GM11168 (cell line): Measurements from ENCODE around the gene PRPF40A.

Experiments used
- in situ Hi-C: fragments of 300-500 bp; cut with MboI; formaldehyde crosslinking; loops from one replicate; pipeline ENCODE4 v1.12.0; 2022; ENCODE audit warnings: low sequenced_read_pairs; ENCODE audit not compliant: unreplicated experiment

PRPF40A gene

DNA sequence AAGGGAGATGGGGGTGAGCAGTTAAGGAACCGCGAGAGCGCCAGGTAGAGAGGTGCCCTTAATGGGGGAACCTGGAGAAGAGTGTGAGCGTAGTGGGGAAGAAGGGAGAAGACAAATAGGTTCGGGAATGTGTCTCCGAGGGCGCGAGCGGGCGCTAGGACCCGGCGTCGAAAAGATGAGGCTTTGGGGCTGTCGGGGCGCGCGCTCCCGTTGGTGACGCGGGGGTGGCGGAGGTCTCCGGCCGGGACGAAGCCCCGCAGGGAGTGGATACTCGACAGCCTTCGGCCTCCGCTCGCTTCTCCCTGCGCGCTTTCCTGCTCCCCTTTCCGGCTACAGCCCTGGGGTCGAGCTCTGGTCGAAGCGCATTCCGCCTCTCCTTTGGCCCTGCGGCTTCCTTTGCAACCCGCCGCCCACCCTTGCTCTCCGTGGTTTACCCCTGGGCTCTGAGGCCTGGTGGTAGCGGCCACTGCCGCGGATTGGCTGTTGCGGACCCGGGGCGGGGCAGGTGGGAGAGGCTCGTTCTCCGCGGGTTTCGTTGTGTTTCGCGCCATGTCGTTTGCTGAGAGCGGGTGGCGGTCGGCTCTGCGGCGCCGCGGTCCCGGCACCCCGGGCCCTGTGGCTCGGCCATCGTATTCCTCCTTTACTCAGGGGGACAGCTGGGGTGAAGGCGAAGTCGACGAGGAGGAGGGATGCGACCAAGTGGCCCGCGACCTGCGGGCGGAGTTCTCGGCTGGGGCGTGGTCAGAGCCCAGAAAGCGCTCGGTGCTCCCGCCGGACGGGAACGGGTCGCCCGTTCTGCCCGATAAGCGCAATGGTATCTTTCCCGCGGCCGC is 1.0 kb upstream of the PRPF40A start, which contains the start of gene ARL6IP6:
ARL6IP6 (plus strand) TSS at position 545 of the 833 bp plus-strand sequence; CDS start at position 550, 5 bp downstream.
- in situ Hi-C loops = no loop called here

DNA sequence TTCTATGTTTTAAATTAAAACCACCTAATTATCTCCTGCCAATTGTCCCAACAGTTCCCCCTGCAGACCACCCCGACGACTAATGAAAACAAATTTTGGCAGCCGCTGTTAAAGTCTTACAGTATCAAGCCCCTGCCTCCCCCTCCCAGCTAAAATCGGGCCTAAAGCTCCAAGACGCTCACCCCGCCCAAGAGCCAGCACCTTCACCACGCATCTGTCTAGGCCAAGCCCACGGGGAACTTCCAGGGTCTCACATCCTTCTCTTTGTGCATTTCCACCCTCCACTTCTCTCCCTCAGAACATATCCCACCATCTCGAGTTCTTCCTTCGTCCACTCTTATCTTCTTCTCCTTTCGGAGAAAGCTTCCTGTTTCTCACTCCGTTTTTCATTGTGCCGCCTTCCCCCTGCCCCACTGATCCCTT is 445 bp downstream of the PRPF40A start:
- in situ Hi-C loops = no loop called here

GRCh38 chr2:152715854-152716428 is 1.3 kb downstream of the PRPF40A start:
- in situ Hi-C loops = no loop called here

GRCh38 chr2:152715112-152715511 is 2.1 kb downstream of the PRPF40A start:
- in situ Hi-C loops = no loop called here

GRCh38 chr2:152710713-152711112 is 6.5 kb downstream of the PRPF40A start:
- in situ Hi-C loops = no loop called here

DNA sequence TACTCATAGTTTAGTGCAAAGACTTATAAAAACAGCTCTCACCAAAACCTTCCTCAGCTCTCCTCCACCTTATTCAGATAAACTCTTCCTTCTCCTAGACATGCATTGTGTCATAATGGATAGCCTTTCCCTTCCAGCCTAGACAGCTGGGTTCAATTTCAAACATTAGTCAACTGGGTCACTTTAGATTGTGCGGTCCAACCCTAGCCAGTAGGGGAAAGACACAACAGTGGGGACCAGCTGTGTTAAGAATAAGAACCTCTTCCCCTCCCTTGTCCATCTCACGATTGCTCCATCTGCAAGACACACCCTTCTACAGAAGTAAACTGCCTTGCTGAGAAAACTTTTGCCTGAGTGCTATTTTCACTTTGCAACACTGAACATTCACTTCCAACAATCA is 8.5 kb downstream of the PRPF40A start:
- in situ Hi-C loops = no loop called here

- in situ Hi-C loops = no loop called here
Measured at GRCh38 chr2:152706477-152707021, 10.7 kb downstream of the PRPF40A start.

- in situ Hi-C loops = no loop called here
Measured at GRCh38 chr2:152701198-152701597, 16.1 kb downstream of the PRPF40A start.

- in situ Hi-C loops = no loop called here
Measured at GRCh38 chr2:152696476-152696875, 20.8 kb downstream of the PRPF40A start.

DNA sequence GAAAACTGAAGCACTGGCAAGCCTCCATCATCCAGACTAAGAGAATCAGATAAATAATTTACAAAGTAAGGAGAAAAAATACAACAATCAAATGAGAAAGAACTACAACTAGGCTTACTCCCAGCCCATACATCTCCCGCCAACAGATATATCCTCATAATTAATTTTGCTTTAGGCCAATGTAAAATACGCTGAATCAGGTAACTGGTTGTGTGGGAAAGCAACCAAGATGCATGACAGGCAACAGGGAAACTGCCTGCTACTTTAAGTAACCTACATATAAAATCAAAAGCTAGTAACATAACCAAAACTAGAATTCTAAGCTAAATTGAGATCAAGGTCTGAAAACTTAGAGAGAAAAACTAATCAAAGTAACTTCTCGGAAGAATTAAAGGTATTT is 21.5 kb downstream of the PRPF40A start:
- in situ Hi-C loops = no loop called here

- in situ Hi-C loops = no loop called here
Measured at GRCh38 chr2:152694161-152694661, 23.1 kb downstream of the PRPF40A start.

- in situ Hi-C loops = no loop called here
Measured at GRCh38 chr2:152693033-152693432, 24.2 kb downstream of the PRPF40A start.

GRCh38 chr2:152686321-152686720 is 30.9 kb downstream of the PRPF40A start:
- in situ Hi-C loops = no loop called here

GRCh38 chr2:152683400-152683799 is 33.9 kb downstream of the PRPF40A start:
- in situ Hi-C loops = no loop called here

GRCh38 chr2:152682663-152683062 is 34.6 kb downstream of the PRPF40A start:
- in situ Hi-C loops = no loop called here

DNA sequence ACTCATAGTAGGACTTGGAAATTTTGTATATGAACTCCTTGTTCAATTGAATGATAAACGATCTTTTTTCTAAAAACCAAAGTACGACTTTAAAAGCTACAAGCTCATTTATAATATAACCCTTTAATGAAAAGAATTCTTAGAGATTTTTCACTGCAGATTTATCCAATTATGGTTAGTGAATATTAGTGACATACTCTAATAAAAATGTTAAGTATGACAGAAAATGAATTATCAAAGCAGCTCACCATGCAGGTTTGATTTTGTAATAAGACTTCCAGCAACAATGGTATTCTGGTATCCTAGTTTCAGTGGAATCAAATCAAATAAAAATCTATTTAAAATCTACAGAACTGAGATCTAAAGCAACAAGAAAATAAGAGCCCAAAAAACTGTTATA is 38.5 kb downstream of the PRPF40A start:
- in situ Hi-C loops = no loop called here

GRCh38 chr2:152676461-152676860 is 40.8 kb downstream of the PRPF40A start:
- in situ Hi-C loops = no loop called here

- in situ Hi-C loops = no loop called here
Measured at GRCh38 chr2:152674334-152674733, 42.9 kb downstream of the PRPF40A start.

GRCh38 chr2:152664725-152665124 is 52.5 kb downstream of the PRPF40A start:
- in situ Hi-C loops = no loop called here

DNA sequence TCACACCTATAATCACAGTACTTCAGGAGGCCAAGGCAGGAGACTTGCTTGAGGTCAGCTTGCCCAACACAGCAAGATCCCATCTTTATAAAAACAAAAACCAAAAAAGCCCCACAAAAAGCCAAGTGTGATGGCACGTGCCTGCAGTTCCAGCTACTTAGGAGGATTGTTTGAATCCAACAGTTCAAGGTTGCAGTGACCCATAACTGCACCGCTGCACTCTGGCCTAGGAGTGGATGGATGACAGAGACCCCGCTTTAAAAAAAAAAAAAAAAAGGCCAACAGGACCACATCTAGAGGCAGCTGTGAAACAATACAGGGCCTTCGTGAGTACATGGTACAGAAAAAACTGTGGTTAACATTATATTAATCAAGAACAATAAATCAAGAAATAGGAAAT is 56.2 kb downstream of the PRPF40A start:
- in situ Hi-C loops = no loop called here

DNA sequence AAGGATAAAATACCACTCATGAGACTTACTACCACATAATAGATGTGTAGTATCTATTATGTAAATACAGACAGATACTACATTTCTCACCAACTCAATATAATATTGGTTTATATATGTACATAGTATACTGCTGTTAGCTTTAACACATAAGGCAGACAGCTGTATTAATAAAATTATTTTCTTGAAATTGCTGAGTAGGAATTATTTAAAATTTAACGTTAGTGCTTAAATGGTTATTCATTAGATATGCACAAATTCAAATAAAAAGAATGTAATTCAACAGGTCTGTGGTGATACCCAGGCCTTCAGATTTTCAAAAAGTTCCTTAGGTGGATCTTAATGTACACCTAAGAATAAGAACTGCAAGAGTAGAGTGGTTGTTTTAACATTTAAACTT is 59.0 kb downstream of the PRPF40A start:
- in situ Hi-C loops = no loop called here
